HUDEP-2 (cell line): Measurements from ENCODE around the gene GJA9.

Experiments used
- DNase-seq, 76 experiments: peaks; one replicate each; lab custom pipeline; 2025; ENCODE audit not compliant: unreplicated experiment in 76 of 76; lab: John Stamatoyannopoulos, UW

GJA9 gene

GRCh38 chr1:38881487-38881886 is at the start of gene GJA9:
TSS of gene GJA9 (minus strand) at chr1:38881587. CDS start at chr1:38876098, 5,489 bp downstream.
- DNase-seq: no peak

GRCh38 chr1:38929476-38929875 is 48.1 kb upstream of the GJA9 start:
- DNase-seq: no peak

GRCh38 chr1:38929054-38929453 is 47.7 kb upstream of the GJA9 start:
- no peak for DNase-seq

- DNase-seq: no peak
Observed at GRCh38 chr1:38926091-38926490, 44.7 kb upstream of the GJA9 start.

GRCh38 chr1:38925391-38925790 is 44.0 kb upstream of the GJA9 start:
- peak in 8 of 76 experiments; percentile 0 to 37 (median 17) for DNase-seq

GRCh38 chr1:38923607-38924006 is 42.2 kb upstream of the GJA9 start:
- DNase-seq: peak in 26 of 76 experiments; percentile 4 to 55 (median 20)

GRCh38 chr1:38919130-38919529 is 37.7 kb upstream of the GJA9 start:
- no peak for DNase-seq

- DNase-seq: peak in 1 of 76 experiments; percentile 12
Observed at GRCh38 chr1:38918568-38918967, 37.2 kb upstream of the GJA9 start.

GRCh38 chr1:38917772-38918171 is 36.4 kb upstream of the GJA9 start:
- DNase-seq: no peak

- no peak for DNase-seq
Observed at GRCh38 chr1:38917337-38917736, 36.0 kb upstream of the GJA9 start.

GRCh38 chr1:38915352-38915948 is 34.1 kb upstream of the GJA9 start:
- DNase-seq: peak in 74 of 76 experiments; percentile 39 to 96 (median 82)

- DNase-seq: peak in 3 of 76 experiments; percentile 20 to 38 (median 26)
Observed at GRCh38 chr1:38914908-38915307, 33.5 kb upstream of the GJA9 start.

GRCh38 chr1:38908821-38909220 is 27.4 kb upstream of the GJA9 start:
- no peak for DNase-seq

GRCh38 chr1:38905985-38906384 is 24.6 kb upstream of the GJA9 start:
- no peak for DNase-seq

GRCh38 chr1:38899560-38899959 is 18.2 kb upstream of the GJA9 start:
- no peak for DNase-seq

- DNase-seq: no peak
Observed at GRCh38 chr1:38898653-38899230, 17.4 kb upstream of the GJA9 start.

- DNase-seq: no peak
Observed at GRCh38 chr1:38896169-38896568, 14.8 kb upstream of the GJA9 start.

GRCh38 chr1:38892976-38893375 is 11.6 kb upstream of the GJA9 start:
- no peak for DNase-seq

GRCh38 chr1:38891753-38892152 is 10.4 kb upstream of the GJA9 start:
- DNase-seq: peak in 1 of 76 experiments; percentile 4

GRCh38 chr1:38889589-38889988 is 8.2 kb upstream of the GJA9 start:
- DNase-seq: no peak

GRCh38 chr1:38888423-38889333 is 7.3 kb upstream of the GJA9 start:
- no peak for DNase-seq

GRCh38 chr1:38885092-38885491 is 3.7 kb upstream of the GJA9 start:
- no peak for DNase-seq
